ENCODE data around the gene VPS13A. TPM values are rescaled to one million over a fixed set of nuclear protein-coding genes. Genes with fewer than 3 reads are reported as not detected.
"Not testable (repeated sequence)": the region's sequence is repeated elsewhere in the genome, so short reads cannot be mapped to it uniquely, and the experiment has no call there.

Gene VPS13A
- total and polyA plus RNA-seq, 9 of the 15 experiments (the other 6 are each of a cell fraction or from before 2014, with no cell fraction given): 5.6 to 29.9 (median 14.7) TPM

DNA sequence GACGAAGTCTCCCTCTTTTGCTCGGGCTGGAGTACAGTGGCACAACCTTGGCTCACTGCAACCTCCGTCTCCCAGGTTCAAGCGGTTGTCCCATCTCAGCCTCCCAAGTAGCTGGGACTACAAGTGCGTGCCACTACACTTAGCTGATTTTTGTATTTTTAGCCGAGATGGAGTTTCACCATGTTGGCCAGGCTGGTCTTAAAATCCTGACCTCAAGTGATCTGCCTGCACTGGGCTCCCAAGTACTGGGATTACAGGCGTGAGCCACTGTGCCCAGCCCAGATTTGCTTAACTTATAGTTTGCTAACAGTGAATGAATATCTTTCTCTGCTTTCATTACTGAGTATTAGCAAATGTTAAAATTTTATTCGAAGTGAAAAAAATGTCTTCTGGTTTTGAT is 84.3 kb downstream of the VPS13A start:
- 92% methylated on average over 8 of the region's 8 CpGs for WGBS (ENCODE audit: insufficient coverage, low coverage, missing lambda C conversion rate)
- Histone ChIP-seq H3K9me1 (ENCODE audit: control insufficient read depth, insufficient read depth, low read length) (no peaks in the 10 kb centered on the region), H3K4me1 (replicated peaks in 1 of 2; ENCODE audit: control insufficient read depth in 2 of 2, insufficient read depth in 2 of 2, low read length in 2 of 2) (no peaks in the 10 kb centered on the region), H3K9me3 (replicated peaks; ENCODE audit: control insufficient read depth, insufficient read depth, low read depth, low read length) (no peaks in the 10 kb centered on the region), H4K20me1 (replicated peaks; ENCODE audit: control insufficient read depth, insufficient read depth, low read length) (no peaks in the 10 kb centered on the region), H3K9ac (ENCODE audit: insufficient read depth in 1 of 2, low read depth in 2 of 2, low read length in 2 of 2) (no peak overlapping the region), H2AFZ (ENCODE audit: low read depth, low read length) (no peak overlapping the region), H3K27ac (ENCODE audit: extremely low read depth, low read depth, low read length) (no peak overlapping the region), H3K36me3 (ENCODE audit: control insufficient read depth, insufficient read depth, low read length) (0 out of 3 replicates have a peak, but pooled peaks cover 2% of the 10 kb centered on the region), H3K4me2 (ENCODE audit: insufficient read depth, low read length) (no peak overlapping the region), H3K79me2 (ENCODE audit: control insufficient read depth, insufficient read depth, low read length) (no peaks in the 10 kb centered on the region), H3K4me3 (no peak overlapping the region), H3K27me3 (ENCODE audit: control insufficient read depth in 2 of 2, insufficient read depth in 2 of 2, low read length in 2 of 2) (no peaks in the 10 kb centered on the region)
- BruUV-seq (replicated peaks): no TSS peak
- intact Hi-C loops (cut with micrococcal nuclease): no loop called here
- CTCF ChIA-PET (ENCODE audit: low intra/inter-chr PET ratio): no interaction called here
- TF ChIP-seq ZNF766 (CRISPR knock-in tag; conservative IDR thresholded peaks at IDR 0.05) (no peak), ZNF311 (CRISPR knock-in tag; IDR thresholded peaks at IDR 0.05) (no peak), NR2C2 (CRISPR knock-in tag; IDR thresholded peaks at IDR 0.05) (no peak), NR2C2 (tag; IDR thresholded peaks at IDR 0.05) (no peak), RAD21 (CRISPR knock-in tag; conservative IDR thresholded peaks at IDR 0.05 in 1 of 2, IDR thresholded peaks at IDR 0.05 in 1 of 2) (no peak), SREBF1 (IDR thresholded peaks at IDR 0.05; ENCODE audit: borderline replicate concordance, low read depth, low read length) (no peak), DNMT1 (IDR thresholded peaks at IDR 0.05) (no peak), NFATC3 (IDR thresholded peaks at IDR 0.05) (no peak), ZNF121 (CRISPR knock-in tag; conservative IDR thresholded peaks at IDR 0.05) (no peak), KAT7 (CRISPR knock-in tag; IDR thresholded peaks at IDR 0.05; ENCODE audit: borderline replicate concordance) (no peak), BRF1 (IDR thresholded peaks at IDR 0.05; ENCODE audit: borderline replicate concordance, extremely low read depth, insufficient read length) (no peak)
- TF ChIP-seq, protein P1, sequence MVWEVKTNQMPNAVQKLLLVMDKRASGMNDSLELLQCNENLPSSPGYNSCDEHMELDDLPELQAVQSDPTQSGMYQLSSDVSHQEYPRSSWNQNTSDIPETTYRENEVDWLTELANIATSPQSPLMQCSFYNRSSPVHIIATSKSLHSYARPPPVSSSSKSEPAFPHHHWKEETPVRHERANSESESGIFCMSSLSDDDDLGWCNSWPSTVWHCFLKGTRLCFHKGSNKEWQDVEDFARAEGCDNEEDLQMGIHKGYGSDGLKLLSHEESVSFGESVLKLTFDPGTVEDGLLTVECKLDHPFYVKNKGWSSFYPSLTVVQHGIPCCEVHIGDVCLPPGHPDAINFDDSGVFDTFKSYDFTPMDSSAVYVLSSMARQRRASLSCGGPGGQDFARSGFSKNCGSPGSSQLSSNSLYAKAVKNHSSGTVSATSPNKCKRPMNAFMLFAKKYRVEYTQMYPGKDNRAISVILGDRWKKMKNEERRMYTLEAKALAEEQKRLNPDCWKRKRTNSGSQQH (CRISPR knock-in tag; IDR thresholded peaks at IDR 0.05): no peak
- TF ChIP-seq, protein P2, sequence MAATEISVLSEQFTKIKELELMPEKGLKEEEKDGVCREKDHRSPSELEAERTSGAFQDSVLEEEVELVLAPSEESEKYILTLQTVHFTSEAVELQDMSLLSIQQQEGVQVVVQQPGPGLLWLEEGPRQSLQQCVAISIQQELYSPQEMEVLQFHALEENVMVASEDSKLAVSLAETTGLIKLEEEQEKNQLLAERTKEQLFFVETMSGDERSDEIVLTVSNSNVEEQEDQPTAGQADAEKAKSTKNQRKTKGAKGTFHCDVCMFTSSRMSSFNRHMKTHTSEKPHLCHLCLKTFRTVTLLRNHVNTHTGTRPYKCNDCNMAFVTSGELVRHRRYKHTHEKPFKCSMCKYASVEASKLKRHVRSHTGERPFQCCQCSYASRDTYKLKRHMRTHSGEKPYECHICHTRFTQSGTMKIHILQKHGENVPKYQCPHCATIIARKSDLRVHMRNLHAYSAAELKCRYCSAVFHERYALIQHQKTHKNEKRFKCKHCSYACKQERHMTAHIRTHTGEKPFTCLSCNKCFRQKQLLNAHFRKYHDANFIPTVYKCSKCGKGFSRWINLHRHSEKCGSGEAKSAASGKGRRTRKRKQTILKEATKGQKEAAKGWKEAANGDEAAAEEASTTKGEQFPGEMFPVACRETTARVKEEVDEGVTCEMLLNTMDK (IDR thresholded peaks at IDR 0.05; ENCODE audit: borderline replicate concordance, insufficient read depth, low read depth, low read length, poor library complexity, severe bottlenecking): no peak
- in situ Hi-C loops (cut with MboI): no loop called here
- POLR2A ChIA-PET: no interaction called here
- DNase-seq (ENCODE audit: extremely low read depth in 1 of 4, low spot score in 3 of 4): no peak
- no peak for ATAC-seq
- no peak for FAIRE-seq

DNA sequence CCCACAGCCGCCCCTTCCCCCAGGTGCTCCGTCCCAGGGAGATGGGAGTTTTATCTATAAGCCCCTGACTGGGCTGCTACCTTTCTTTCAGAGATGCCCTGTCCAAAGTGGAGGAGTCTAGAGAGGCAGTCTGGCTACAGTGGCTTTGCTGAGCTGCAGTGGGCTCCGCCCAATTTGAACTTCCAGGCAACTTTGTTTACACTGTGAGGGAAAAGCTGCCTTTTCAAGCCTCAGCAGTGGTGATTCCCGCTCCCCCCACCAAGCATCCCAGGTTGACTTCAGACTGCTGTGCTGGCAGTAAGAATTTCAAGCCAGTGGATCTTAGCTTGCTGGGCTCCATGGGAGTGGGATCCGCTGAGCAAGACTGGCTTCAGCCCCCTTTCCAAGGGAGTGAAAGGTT is 90.4 kb downstream of the VPS13A start:
- DNase-seq (ENCODE audit: extremely low read depth in 1 of 4, low spot score in 3 of 4); H3K9me1 ChIP-seq (ENCODE audit: control insufficient read depth, insufficient read depth, low read length); H3K4me1 ChIP-seq (replicated peaks in 1 of 2; ENCODE audit: control insufficient read depth in 2 of 2, insufficient read depth in 2 of 2, low read length in 2 of 2); FAIRE-seq; ATAC-seq; H3K9me3 ChIP-seq (replicated peaks; ENCODE audit: control insufficient read depth, insufficient read depth, low read depth, low read length); intact Hi-C loops (cut with micrococcal nuclease); CTCF ChIA-PET (ENCODE audit: low intra/inter-chr PET ratio); H2AFZ ChIP-seq (ENCODE audit: low read depth, low read length); H3K4me2 ChIP-seq (ENCODE audit: insufficient read depth, low read length); H3K27me3 ChIP-seq (ENCODE audit: control insufficient read depth in 2 of 2, insufficient read depth in 2 of 2, low read length in 2 of 2); H3K4me3 ChIP-seq; in situ Hi-C loops (cut with MboI); H4K20me1 ChIP-seq (replicated peaks; ENCODE audit: control insufficient read depth, insufficient read depth, low read length); H3K27ac ChIP-seq (ENCODE audit: extremely low read depth, low read depth, low read length); BruUV-seq (replicated peaks); H3K36me3 ChIP-seq (ENCODE audit: control insufficient read depth, insufficient read depth, low read length); H3K9ac ChIP-seq (ENCODE audit: insufficient read depth in 1 of 2, low read depth in 2 of 2, low read length in 2 of 2); H3K79me2 ChIP-seq (ENCODE audit: control insufficient read depth, insufficient read depth, low read length): not testable (repeated sequence)
- 100% methylated on average over 3 of the region's 5 CpGs for WGBS (ENCODE audit: insufficient coverage, low coverage, missing lambda C conversion rate)
- POLR2A ChIA-PET: interaction anchor here (0.6 kb wide), 1 partner anchor 438 kb away, joined by 3 read pairs; no protein-coding TSS in a partner anchor

Data from K562 (cell line).